Transverse colon (tissue), 4 donors: Measurements from ENCODE around the gene SYNE3.

Experiments
- CTCF ChIP-seq, 5 experiments: fragments of 200-600 bp in 3 of 5; fragments of 450-650 bp in 2 of 5; sonication (generic) in 3 of 5; IDR thresholded peaks; 1 replicate in 2 of 5; 2 replicates in 3 of 5; pipeline ENCODE4 v1.5.1; 2016 to 2017; ENCODE audit warnings: antibody characterized with exemption in 5 of 5, inconsistent platforms in 3 of 5, mild to moderate bottlenecking in 2 of 5, moderate library complexity in 1 of 5
- EP300 ChIP-seq: sonication (generic); formaldehyde crosslinking; IDR thresholded peaks from one replicate; pipeline ENCODE4 v1.6.1; 2017; ENCODE audit warnings: antibody characterized with exemption, low read depth
- POLR2A ChIP-seq: fragments of 450-650 bp; IDR thresholded peaks from one replicate; pipeline ENCODE4 v1.6.1; 2016; ENCODE audit warnings: antibody characterized with exemption, mild to moderate bottlenecking, moderate library complexity
- POLR2AphosphoS5 ChIP-seq, 3 donors: sonication (generic); formaldehyde crosslinking; IDR thresholded peaks; one replicate each; pipeline ENCODE4 v1.6.1; 2016; ENCODE audit warnings: antibody characterized with exemption in 3 of 3

- no peak for TF ChIP-seq CTCF (IDR thresholded peaks at IDR 0.05)
- TF ChIP-seq POLR2A = no peak
- TF ChIP-seq POLR2AphosphoS5 (IDR thresholded peaks at IDR 0.05) = no peak
- no peak for TF ChIP-seq EP300
Observed at GRCh38 chr14:95535226-95536021, 19.0 kb upstream of the SYNE3 start.
